Skeletal muscle satellite cell (primary cell): ENCODE measurements around the gene UBE2D3.
A peak's percentile ranks its signal among the peaks of the same experiment; 100 is the strongest.
"Not testable (repeated sequence)": the region's sequence is repeated elsewhere in the genome, so short reads cannot be mapped to it uniquely, and the experiment has no call there.

Source experiments
- H3K27me3 ChIP-seq: 2 replicates; pipeline ENCODE4 v1.7.0; 2013; ENCODE audit warnings: low read length; ENCODE audit not compliant: control insufficient read depth, insufficient read depth
- H3K36me3 ChIP-seq: 2 replicates; pipeline ENCODE4 v1.7.0; 2013; ENCODE audit warnings: mild to moderate bottlenecking, control low read depth, low read length; ENCODE audit not compliant: insufficient read depth
- H3K4me1 ChIP-seq: 2 replicates; pipeline ENCODE4 v1.7.0; 2013; ENCODE audit warnings: low read length; ENCODE audit not compliant: control insufficient read depth, insufficient read depth
- H3K4me2 ChIP-seq: 2 replicates; pipeline ENCODE4 v1.7.0; 2013; ENCODE audit warnings: mild to moderate bottlenecking, low read length
- H3K4me3 ChIP-seq: 2 replicates; pipeline ENCODE4 v1.7.0; 2013; ENCODE audit warnings: low read length
- H3K9ac ChIP-seq: 2 replicates; pipeline ENCODE4 v1.7.0; 2013; ENCODE audit warnings: mild to moderate bottlenecking, low read depth, low read length, moderate library complexity
- H3K9me3 ChIP-seq: replicated peaks from 2 replicates; pipeline ENCODE4 v1.7.0; 2013; ENCODE audit warnings: mild to moderate bottlenecking, control low read depth, low read length

Gene UBE2D3

GRCh38 chr4:102827674-102828496 lies 534 bp upstream of the UBE2D3 start:
- Histone ChIP-seq H3K4me3 (peak overlapping the region; percentile 95), H3K4me2 (peak overlapping the region; percentile 87), H3K9ac (peak overlapping the region; percentile 100), H3K27me3 (no peaks in the 10 kb centered on the region), H3K9me3 (no peaks in the 10 kb centered on the region), H3K4me1 (peaks cover 15% of the 10 kb centered on the region), H3K36me3 (peaks cover 27% of the 10 kb centered on the region)

GRCh38 chr4:102826105-102826889 lies 1.1 kb downstream of the UBE2D3 start:
- Histone ChIP-seq H3K9me3 (no peaks in the 10 kb centered on the region), H3K4me3 (peak overlapping the region; percentile 95), H3K27me3 (no peaks in the 10 kb centered on the region), H3K36me3 (peaks cover 30% of the 10 kb centered on the region), H3K4me1 (peaks cover 27% of the 10 kb centered on the region), H3K9ac (peak overlapping the region; percentile 100), H3K4me2 (peak overlapping the region; percentile 87)

- H3K4me1 ChIP-seq, result peaks cover 36% of the 10 kb centered on the region
- H3K9me3 ChIP-seq, result no peaks in the 10 kb centered on the region
- H3K4me2 ChIP-seq, result peak overlapping the region; percentile 87
- H3K36me3 ChIP-seq, result peaks cover 30% of the 10 kb centered on the region
- peak overlapping the region; percentile 100 for H3K9ac ChIP-seq
- H3K4me3 ChIP-seq, result peak overlapping the region; percentile 95
- H3K27me3 ChIP-seq, result no peaks in the 10 kb centered on the region
These were observed 1.9 kb downstream of the UBE2D3 start for GRCh38 chr4:102825261-102826091.

GRCh38 chr4:102824398-102824797 lies 3.0 kb downstream of the UBE2D3 start:
- Histone ChIP-seq H3K4me3 (peak overlapping the region; percentile 95), H3K4me1 (peaks cover 46% of the 10 kb centered on the region), H3K36me3 (peaks cover 33% of the 10 kb centered on the region), H3K9ac (peak overlapping the region; percentile 100), H3K27me3 (no peaks in the 10 kb centered on the region), H3K9me3 (no peaks in the 10 kb centered on the region), H3K4me2 (peak overlapping the region; percentile 87)

GRCh38 chr4:102823897-102824296 lies 3.5 kb downstream of the UBE2D3 start:
- Histone ChIP-seq H3K4me1 (peaks cover 45% of the 10 kb centered on the region), H3K9ac (peak overlapping the region; percentile 100), H3K4me3 (peak overlapping the region; percentile 95)

GRCh38 chr4:102823464-102823863 lies 3.9 kb downstream of the UBE2D3 start:
- peaks cover 48% of the 10 kb centered on the region for H3K4me1 ChIP-seq

More at GRCh38 chr4:102823897-102824296, 3.5 kb downstream of the UBE2D3 start:
- Histone ChIP-seq H3K9me3 (no peaks in the 10 kb centered on the region), H3K4me2 (peak overlapping the region; percentile 87), H3K36me3 (peaks cover 33% of the 10 kb centered on the region), H3K27me3 (no peaks in the 10 kb centered on the region)

GRCh38 chr4:102819588-102820365 lies 7.6 kb downstream of the UBE2D3 start:
- Histone ChIP-seq H3K4me2 (peak overlapping the region; percentile 60), H3K4me3 (peak overlapping the region; percentile 40), H3K9me3 (no peaks in the 10 kb centered on the region), H3K36me3 (peaks cover 38% of the 10 kb centered on the region), H3K27me3 (no peaks in the 10 kb centered on the region), H3K4me1 (peaks cover 81% of the 10 kb centered on the region), H3K9ac (no peak overlapping the region)

More at GRCh38 chr4:102823464-102823863, 3.9 kb downstream of the UBE2D3 start:
- H3K36me3 ChIP-seq, result peaks cover 37% of the 10 kb centered on the region
- no peaks in the 10 kb centered on the region for H3K9me3 ChIP-seq
- H3K4me2 ChIP-seq, result peak overlapping the region; percentile 87
- peak overlapping the region; percentile 95 for H3K4me3 ChIP-seq
- H3K27me3 ChIP-seq, result no peaks in the 10 kb centered on the region
- H3K9ac ChIP-seq, result peak overlapping the region; percentile 100

DNA sequence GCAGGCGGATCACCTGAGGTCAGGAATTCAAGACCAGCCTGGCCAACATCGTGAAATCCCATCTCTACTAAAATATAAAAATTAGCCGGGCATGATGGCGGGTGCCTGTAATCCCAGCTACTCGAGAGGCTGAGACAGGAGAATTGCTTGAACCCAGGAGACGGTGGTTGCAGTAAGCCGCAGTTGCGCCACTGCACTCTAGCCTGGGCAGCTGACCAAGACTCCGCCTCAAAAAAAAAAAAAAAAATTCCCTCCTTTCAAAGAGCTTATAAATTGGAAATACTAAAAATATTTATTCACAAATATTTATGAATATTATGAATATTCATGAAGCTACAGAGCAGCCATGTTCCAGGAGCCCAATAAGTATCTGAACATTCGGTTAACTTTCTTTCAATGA lies 8.3 kb downstream of the UBE2D3 start:
- Histone ChIP-seq H3K4me2 (peak overlapping the region; percentile 60), H3K4me3 (peak overlapping the region; percentile 40), H3K36me3 (peaks cover 35% of the 10 kb centered on the region), H3K4me1 (peaks cover 85% of the 10 kb centered on the region)
- H3K9ac ChIP-seq, H3K27me3 ChIP-seq, H3K9me3 ChIP-seq: not testable (repeated sequence)

- peak overlapping the region; percentile 60 for H3K4me2 ChIP-seq
- peak overlapping the region; percentile 10 for H3K9ac ChIP-seq
- peaks cover 40% of the 10 kb centered on the region for H3K36me3 ChIP-seq
- H3K4me1 ChIP-seq, result peaks cover 76% of the 10 kb centered on the region
- H3K9me3 ChIP-seq, result no peaks in the 10 kb centered on the region
- no peak overlapping the region for H3K4me3 ChIP-seq
- no peaks in the 10 kb centered on the region for H3K27me3 ChIP-seq
These were observed 9.6 kb downstream of the UBE2D3 start for GRCh38 chr4:102817613-102818268.

GRCh38 chr4:102817021-102817605 lies 10.2 kb downstream of the UBE2D3 start:
- no peaks in the 10 kb centered on the region for H3K27me3 ChIP-seq
- H3K36me3 ChIP-seq, result peaks cover 42% of the 10 kb centered on the region
- H3K4me2 ChIP-seq, result peak overlapping the region; percentile 60
- no peaks in the 10 kb centered on the region for H3K9me3 ChIP-seq
- peaks cover 72% of the 10 kb centered on the region for H3K4me1 ChIP-seq
- no peak overlapping the region for H3K4me3 ChIP-seq
- no peak overlapping the region for H3K9ac ChIP-seq
